ENCODE results near the gene OR4D2. TPM values are rescaled to one million over a fixed set of nuclear protein-coding genes. Genes with fewer than 3 reads are reported as not detected.

OR4D2 gene
- polyA plus RNA-seq, 1 of the 3 experiments (the other 2 are of a cell fraction), result not detected

- H3K9me3 ChIP-seq, result peaks cover 16% of the 10 kb centered on the region; the same call in 1 of the 2 replicates
- no peak overlapping the region for H3K4me3 ChIP-seq (ENCODE audit: low read depth in 2 of 2, low read length in 1 of 2)
- no peaks in the 10 kb centered on the region for H3K9me2 ChIP-seq
- H3K9ac ChIP-seq, result no peak overlapping the region
- 10% methylated on average over 6 of the region's 6 CpGs for WGBS (ENCODE audit: low lambda C conversion rate)
- no peaks in the 10 kb centered on the region for H3K4me1 ChIP-seq (ENCODE audit: control insufficient read depth in 1 of 2, insufficient read depth in 2 of 2, low read depth in 1 of 2, low read length in 1 of 2)
- no peak for DNase-seq
- ChIA-PET POLR2A (no interaction called here), CTCF (interaction anchor here (0.9 to 1.3 kb wide), 3 partner anchors 12 to 22 kb away, joined by 4 read pairs; no protein-coding TSS in a partner anchor)
- no peaks in the 10 kb centered on the region for H3F3A ChIP-seq (replicated peaks; ENCODE audit: insufficient read depth)
- no peaks in the 10 kb centered on the region for H3K36me3 ChIP-seq (replicated peaks in 1 of 2; ENCODE audit: control insufficient read depth in 1 of 2, insufficient read depth in 2 of 2, low read length in 1 of 2)
- no peak for TF ChIP-seq NRF1 (IDR thresholded peaks at IDR 0.05; ENCODE audit: low read depth, low read length)
- TF ChIP-seq MAX (IDR thresholded peaks at IDR 0.05; ENCODE audit: low read depth), result no peak
- no peak for TF ChIP-seq CTCF (IDR thresholded peaks at IDR 0.05)
- TF ChIP-seq TAF1 (IDR thresholded peaks at IDR 0.05; ENCODE audit: borderline replicate concordance, low read depth, low read length), result no peak
- TF ChIP-seq USF1 (IDR thresholded peaks at IDR 0.05; ENCODE audit: borderline replicate concordance, low read depth), result no peak
- no peak for TF ChIP-seq RCOR1 (IDR thresholded peaks at IDR 0.05; ENCODE audit: low read length)
- no peak for TF ChIP-seq FOSL2 (IDR thresholded peaks at IDR 0.05; ENCODE audit: borderline replicate concordance, low read depth)
- no peak for TF ChIP-seq JUND (IDR thresholded peaks at IDR 0.05)
- H4K20me1 ChIP-seq (ENCODE audit: insufficient read depth), result no peaks in the 10 kb centered on the region
- peaks cover 45% of the 10 kb centered on the region; the same call in 1 of the 2 replicates for H3K27me3 ChIP-seq (ENCODE audit: insufficient read depth)
- no peaks in the 10 kb centered on the region for H3K79me2 ChIP-seq (ENCODE audit: insufficient read depth)
- H2AFZ ChIP-seq (ENCODE audit: low read depth), result no peak overlapping the region
- H3K27ac ChIP-seq (ENCODE audit: low read depth in 2 of 2, low read length in 1 of 2), result no peak overlapping the region
- no peak overlapping the region for H3K4me2 ChIP-seq
Measured at GRCh38 chr17:58150394-58150793, 16.4 kb upstream of the OR4D2 start.

- H4K20me1 ChIP-seq (ENCODE audit: insufficient read depth), result no peaks in the 10 kb centered on the region
- no peak overlapping the region for H3K9ac ChIP-seq
- no peak overlapping the region for H3K4me3 ChIP-seq (ENCODE audit: low read depth in 2 of 2, low read length in 1 of 2)
- no peak overlapping the region for H3K4me2 ChIP-seq
- H3K27me3 ChIP-seq (ENCODE audit: insufficient read depth), result peaks cover 67% of the 10 kb centered on the region
- POLR2A ChIA-PET, result no interaction called here
- 34% methylated on average over 2 of the region's 2 CpGs for WGBS (ENCODE audit: low lambda C conversion rate)
- H2AFZ ChIP-seq (ENCODE audit: low read depth), result no peak overlapping the region
- no peak overlapping the region for H3K27ac ChIP-seq (ENCODE audit: low read depth in 2 of 2, low read length in 1 of 2)
- CTCF ChIA-PET, result interaction anchor here (0.8 kb wide), 1 partner anchor 16 kb away, joined by 3 read pairs; no protein-coding TSS in a partner anchor
- no peaks in the 10 kb centered on the region for H3F3A ChIP-seq (replicated peaks; ENCODE audit: insufficient read depth)
- H3K9me3 ChIP-seq, result no peaks in the 10 kb centered on the region
- DNase-seq, result no peak
- no peaks in the 10 kb centered on the region for H3K36me3 ChIP-seq (replicated peaks in 1 of 2; ENCODE audit: control insufficient read depth in 1 of 2, insufficient read depth in 2 of 2, low read length in 1 of 2)
- H3K9me2 ChIP-seq, result no peaks in the 10 kb centered on the region
- no peaks in the 10 kb centered on the region for H3K79me2 ChIP-seq (ENCODE audit: insufficient read depth)
- peaks cover 0 to 5% of the 10 kb centered on the region in 2 experiments; a peak in 1 of 4 replicates for H3K4me1 ChIP-seq (ENCODE audit: control insufficient read depth in 1 of 2, insufficient read depth in 2 of 2, low read depth in 1 of 2, low read length in 1 of 2)
- no peak for TF ChIP-seq SMC3 (IDR thresholded peaks at IDR 0.05; ENCODE audit: low read depth, low read length)
- no peak for TF ChIP-seq CTCF (IDR thresholded peaks at IDR 0.05)
- no peak for TF ChIP-seq FOXJ3 (CRISPR knock-in tag; IDR thresholded peaks at IDR 0.05)
- TF ChIP-seq MEF2A (IDR thresholded peaks at IDR 0.05; ENCODE audit: borderline replicate concordance, low read depth), result no peak
- TF ChIP-seq YY1 (IDR thresholded peaks at IDR 0.05; ENCODE audit: low read depth), result no peak
- no peak for TF ChIP-seq RFX5 (IDR thresholded peaks at IDR 0.05; ENCODE audit: low read length)
- TF ChIP-seq IRF3 (IDR thresholded peaks at IDR 0.05; ENCODE audit: low read depth, low read length), result no peak
- TF ChIP-seq PBX3 (IDR thresholded peaks at IDR 0.05), result no peak
- TF ChIP-seq GATA2 (CRISPR knock-in tag; IDR thresholded peaks at IDR 0.05), result no peak
- TF ChIP-seq MXI1 (IDR thresholded peaks at IDR 0.05; ENCODE audit: low read depth, low read length), result no peak
- TF ChIP-seq FOSL2 (IDR thresholded peaks at IDR 0.05; ENCODE audit: borderline replicate concordance, low read depth), result no peak
- TF ChIP-seq MAX (IDR thresholded peaks at IDR 0.05; ENCODE audit: low read depth), result no peak
- TF ChIP-seq USF1 (IDR thresholded peaks at IDR 0.05; ENCODE audit: borderline replicate concordance, low read depth), result no peak
- TF ChIP-seq POLR2AphosphoS5 (IDR thresholded peaks at IDR 0.05; ENCODE audit: low read depth, low read length), result no peak
- TF ChIP-seq SIN3A (IDR thresholded peaks at IDR 0.05; ENCODE audit: borderline replicate concordance, low read depth, low read length), result no peak
Measured at GRCh38 chr17:58153046-58153445, 13.7 kb upstream of the OR4D2 start.
